ENCODE measurements around the gene NLN.

- TF ChIP-seq MXD1 (CRISPR knock-in tag; IDR thresholded peaks at IDR 0.05; ENCODE audit: borderline replicate concordance, poor library complexity, severe bottlenecking) (no peak), CHD2 (IDR thresholded peaks at IDR 0.05; ENCODE audit: low read depth, low read length) (no peak), RBM39 (optimal IDR thresholded peaks at IDR 0.05; ENCODE audit: low read depth, low read length) (no peak), CTCF (IDR thresholded peaks at IDR 0.05 in 2 of 3, conservative IDR thresholded peaks at IDR 0.05 in 1 of 3; ENCODE audit: insufficient read depth in 2 of 3, low read depth in 1 of 3, low read length in 3 of 3) (no peak), ZNF584 (CRISPR knock-in tag; IDR thresholded peaks at IDR 0.05; ENCODE audit: low read depth) (no peak)
Observed at GRCh38 chr5:65796269-65796668, 74.3 kb downstream of the NLN start.
